HG02642 (cell line): Measurements from ENCODE around the gene ZXDC.

Experiments
- ATAC-seq: cut with Tn5 transposase; IDR thresholded peaks from one replicate; pipeline ENCODE4 v1.9.1; 2021; ENCODE audit warnings: mild to moderate bottlenecking; ENCODE audit not compliant: unreplicated experiment, poor library complexity

Gene ZXDC

GRCh38 chr3:126439346-126439967, 36.2 kb downstream of the ZXDC start:
- no peak for ATAC-seq

- no peak for ATAC-seq
Observed at GRCh38 chr3:126438746-126439145, 36.9 kb downstream of the ZXDC start.

GRCh38 chr3:126438186-126438585, 37.5 kb downstream of the ZXDC start:
- no peak for ATAC-seq

GRCh38 chr3:126436826-126437717, 38.6 kb downstream of the ZXDC start:
- ATAC-seq = no peak

- ATAC-seq = no peak
Observed at GRCh38 chr3:126435456-126436315, 40.0 kb downstream of the ZXDC start.

- ATAC-seq = no peak
Observed at GRCh38 chr3:126434931-126435411, 40.7 kb downstream of the ZXDC start.

- no peak for ATAC-seq
Observed at GRCh38 chr3:126434264-126434590, 41.5 kb downstream of the ZXDC start.

GRCh38 chr3:126433496-126434263, 42.0 kb downstream of the ZXDC start:
- no peak for ATAC-seq

- ATAC-seq = no peak
Observed at GRCh38 chr3:126433105-126433430, 42.6 kb downstream of the ZXDC start.

- ATAC-seq = no peak
Observed at GRCh38 chr3:126432361-126433104, 43.2 kb downstream of the ZXDC start.

GRCh38 chr3:126431103-126431534, 44.6 kb downstream of the ZXDC start:
- peak; percentile 82 for ATAC-seq

GRCh38 chr3:126424751-126425150, 50.9 kb downstream of the ZXDC start:
- no peak for ATAC-seq

- ATAC-seq = no peak
Observed at GRCh38 chr3:126424039-126424717, 51.5 kb downstream of the ZXDC start.

GRCh38 chr3:126423191-126424038, 52.3 kb downstream of the ZXDC start:
- no peak for ATAC-seq

GRCh38 chr3:126422571-126423091, 53.1 kb downstream of the ZXDC start:
- ATAC-seq = no peak

- ATAC-seq = no peak
Observed at GRCh38 chr3:126422121-126422520, 53.6 kb downstream of the ZXDC start.

- no peak for ATAC-seq
Observed at GRCh38 chr3:126421573-126422119, 54.0 kb downstream of the ZXDC start.
